Measurements from ENCODE around the gene SDCCAG8.

The SDCCAG8 gene

DNA sequence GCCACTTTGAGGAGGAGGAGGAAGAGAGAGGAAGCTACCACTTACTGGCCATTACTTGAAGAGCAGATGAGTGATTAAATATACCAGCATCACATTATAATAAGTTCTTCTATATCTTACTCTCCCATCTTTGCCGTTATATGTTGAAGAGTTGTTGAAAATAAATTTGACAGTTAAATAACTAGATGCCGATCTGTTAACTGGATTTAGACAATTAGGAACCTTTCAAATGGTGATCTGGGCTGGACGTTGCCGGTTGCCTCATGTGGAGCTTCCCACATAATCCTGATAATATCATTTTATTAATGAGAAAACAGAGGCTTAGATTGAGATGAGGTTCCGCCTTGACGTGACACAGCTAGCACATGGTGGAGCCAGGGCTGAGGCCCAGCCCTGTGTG is 147.0 kb downstream of the SDCCAG8 start:
- no peaks in the 10 kb centered on the region for H3K36me3 ChIP-seq (replicated peaks)
- TF ChIP-seq, protein P1, sequence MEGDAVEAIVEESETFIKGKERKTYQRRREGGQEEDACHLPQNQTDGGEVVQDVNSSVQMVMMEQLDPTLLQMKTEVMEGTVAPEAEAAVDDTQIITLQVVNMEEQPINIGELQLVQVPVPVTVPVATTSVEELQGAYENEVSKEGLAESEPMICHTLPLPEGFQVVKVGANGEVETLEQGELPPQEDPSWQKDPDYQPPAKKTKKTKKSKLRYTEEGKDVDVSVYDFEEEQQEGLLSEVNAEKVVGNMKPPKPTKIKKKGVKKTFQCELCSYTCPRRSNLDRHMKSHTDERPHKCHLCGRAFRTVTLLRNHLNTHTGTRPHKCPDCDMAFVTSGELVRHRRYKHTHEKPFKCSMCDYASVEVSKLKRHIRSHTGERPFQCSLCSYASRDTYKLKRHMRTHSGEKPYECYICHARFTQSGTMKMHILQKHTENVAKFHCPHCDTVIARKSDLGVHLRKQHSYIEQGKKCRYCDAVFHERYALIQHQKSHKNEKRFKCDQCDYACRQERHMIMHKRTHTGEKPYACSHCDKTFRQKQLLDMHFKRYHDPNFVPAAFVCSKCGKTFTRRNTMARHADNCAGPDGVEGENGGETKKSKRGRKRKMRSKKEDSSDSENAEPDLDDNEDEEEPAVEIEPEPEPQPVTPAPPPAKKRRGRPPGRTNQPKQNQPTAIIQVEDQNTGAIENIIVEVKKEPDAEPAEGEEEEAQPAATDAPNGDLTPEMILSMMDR (IDR thresholded peaks at IDR 0.05; ENCODE audit: low read depth, low read length, missing control alignments), result no peak
- H3K4me3 ChIP-seq (ENCODE audit: low read depth, low read length), result no peak overlapping the region
- DNase-seq, result no peak
- in situ Hi-C loops (cut with HindIII; ENCODE audit: low pct_ligation_motif_present, low sequenced_read_pairs), result no loop called here
- no peak overlapping the region for H3K27ac ChIP-seq
- H3K27me3 ChIP-seq (replicated peaks), result no peaks in the 10 kb centered on the region

DNA sequence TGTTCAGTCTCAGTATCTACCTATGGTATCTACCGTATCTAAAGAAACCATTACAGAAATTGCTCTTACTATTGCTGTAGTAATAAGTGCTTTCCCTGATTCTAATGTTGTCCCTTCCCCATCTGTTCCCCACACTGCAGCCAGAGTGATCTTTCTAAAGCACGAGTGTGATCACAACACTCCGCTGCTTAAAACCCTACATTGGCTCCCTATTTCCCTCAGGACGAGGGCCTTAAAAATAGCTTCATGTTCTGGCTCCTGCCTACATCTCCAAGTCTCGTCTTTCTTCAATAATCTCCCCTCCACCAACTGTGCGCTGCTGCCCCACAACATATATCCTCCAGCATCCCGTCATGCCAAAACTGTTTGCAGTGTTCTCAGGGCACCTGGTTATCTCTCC is 150.6 kb downstream of the SDCCAG8 start:
- Histone ChIP-seq H3K4me3 (ENCODE audit: low read depth, low read length) (no peak overlapping the region), H3K27ac (no peak overlapping the region), H3K27me3 (replicated peaks) (no peaks in the 10 kb centered on the region), H3K36me3 (replicated peaks) (no peaks in the 10 kb centered on the region)
- DNase-seq, result no peak
- in situ Hi-C loops (cut with HindIII; ENCODE audit: low pct_ligation_motif_present, low sequenced_read_pairs), result no loop called here
- TF ChIP-seq, protein P1 (IDR thresholded peaks at IDR 0.05; ENCODE audit: low read depth, low read length, missing control alignments), result no peak

DNA sequence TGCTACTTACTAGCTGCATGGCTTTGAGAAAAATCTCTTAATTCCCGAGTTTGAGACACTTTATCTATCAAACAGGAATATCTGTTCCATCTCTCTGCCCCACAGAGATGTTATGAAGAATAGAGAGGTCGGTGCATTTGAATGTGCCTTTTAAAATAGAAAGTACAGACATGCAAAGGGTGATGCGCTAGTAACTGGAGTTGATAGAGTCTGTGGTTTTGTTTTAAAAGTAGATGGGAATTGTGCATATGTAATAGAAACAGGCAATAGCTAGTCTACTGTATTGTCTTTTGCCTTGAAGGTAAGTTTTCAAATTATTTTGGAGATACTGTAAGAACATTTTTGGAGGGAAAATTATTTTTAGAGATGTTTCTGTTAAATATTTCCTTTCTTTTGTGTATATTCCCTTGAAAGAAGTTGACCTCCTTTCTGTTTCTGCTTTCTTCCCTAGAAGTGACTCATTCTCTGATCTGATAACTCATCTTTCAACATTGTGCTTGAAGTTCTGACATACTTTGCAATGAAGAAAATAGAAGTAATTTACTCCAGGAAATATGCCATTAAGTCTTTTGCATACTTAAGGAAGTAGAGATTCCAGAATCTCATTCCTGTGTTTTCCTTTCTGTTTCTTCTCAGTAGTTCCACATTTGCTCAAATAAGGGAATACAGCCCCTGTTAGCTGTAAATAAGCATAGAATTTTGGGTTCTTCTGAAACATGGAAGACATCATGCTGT is 151.6 kb downstream of the SDCCAG8 start:
- TF ChIP-seq, protein P1 (IDR thresholded peaks at IDR 0.05; ENCODE audit: low read depth, low read length, missing control alignments), result no peak
- in situ Hi-C loops (cut with HindIII; ENCODE audit: low pct_ligation_motif_present, low sequenced_read_pairs), result no loop called here
- no peaks in the 10 kb centered on the region for H3K36me3 ChIP-seq (replicated peaks)
- H3K4me3 ChIP-seq (ENCODE audit: low read depth, low read length), result no peak overlapping the region
- H3K27me3 ChIP-seq (replicated peaks), result no peaks in the 10 kb centered on the region
- DNase-seq, result no peak
- H3K27ac ChIP-seq, result peak overlapping the region; percentile 10

DNA sequence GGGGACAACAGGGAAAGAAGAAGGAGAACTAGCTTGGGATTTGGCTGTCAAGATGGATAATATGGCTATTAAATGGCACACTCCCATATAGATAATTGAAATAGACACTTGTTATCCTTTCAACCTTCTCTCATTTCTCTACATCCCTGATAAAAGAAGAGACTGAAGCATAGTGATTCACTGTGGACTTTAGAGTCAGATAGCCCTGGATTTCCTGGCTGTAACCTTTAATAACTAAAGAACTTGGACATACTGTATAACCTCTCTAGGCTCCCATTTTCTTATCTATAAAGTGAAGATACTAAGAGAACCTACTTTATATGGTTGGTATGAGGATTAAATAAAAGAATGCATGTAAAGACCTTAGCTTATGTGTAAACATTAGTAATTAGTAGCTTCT is 152.6 kb downstream of the SDCCAG8 start:
- H3K36me3 ChIP-seq (replicated peaks), result no peaks in the 10 kb centered on the region
- no peak for DNase-seq
- H3K4me3 ChIP-seq (ENCODE audit: low read depth, low read length), result no peak overlapping the region
- H3K27me3 ChIP-seq (replicated peaks), result no peaks in the 10 kb centered on the region
- no peak overlapping the region for H3K27ac ChIP-seq
- TF ChIP-seq, protein P1 (IDR thresholded peaks at IDR 0.05; ENCODE audit: low read depth, low read length, missing control alignments), result no peak
- in situ Hi-C loops (cut with HindIII; ENCODE audit: low pct_ligation_motif_present, low sequenced_read_pairs), result no loop called here

DNA sequence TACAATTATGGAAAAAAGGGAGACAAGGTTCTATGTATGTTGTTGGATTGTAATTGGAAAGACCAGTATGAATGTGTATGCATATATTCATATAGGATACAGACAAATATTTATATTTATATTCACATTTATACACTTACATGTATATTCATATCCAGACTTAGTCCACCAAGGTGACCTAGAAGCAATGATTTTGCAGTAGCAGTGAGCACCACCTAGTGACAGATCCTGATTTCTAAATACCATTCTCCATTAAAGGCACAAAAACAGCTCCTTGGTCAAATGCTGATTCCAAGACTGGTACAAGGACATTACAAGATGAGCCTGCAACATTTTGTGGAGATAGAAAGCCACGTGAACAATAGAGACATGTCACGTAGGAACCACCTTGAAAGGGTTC is 153.4 kb downstream of the SDCCAG8 start:
- DNase-seq, result no peak
- H3K27ac ChIP-seq, result no peak overlapping the region
- in situ Hi-C loops (cut with HindIII; ENCODE audit: low pct_ligation_motif_present, low sequenced_read_pairs), result no loop called here
- no peaks in the 10 kb centered on the region for H3K36me3 ChIP-seq (replicated peaks)
- TF ChIP-seq, protein P1 (IDR thresholded peaks at IDR 0.05; ENCODE audit: low read depth, low read length, missing control alignments), result peak; percentile 43
- no peak overlapping the region for H3K4me3 ChIP-seq (ENCODE audit: low read depth, low read length)
- no peaks in the 10 kb centered on the region for H3K27me3 ChIP-seq (replicated peaks)

DNA sequence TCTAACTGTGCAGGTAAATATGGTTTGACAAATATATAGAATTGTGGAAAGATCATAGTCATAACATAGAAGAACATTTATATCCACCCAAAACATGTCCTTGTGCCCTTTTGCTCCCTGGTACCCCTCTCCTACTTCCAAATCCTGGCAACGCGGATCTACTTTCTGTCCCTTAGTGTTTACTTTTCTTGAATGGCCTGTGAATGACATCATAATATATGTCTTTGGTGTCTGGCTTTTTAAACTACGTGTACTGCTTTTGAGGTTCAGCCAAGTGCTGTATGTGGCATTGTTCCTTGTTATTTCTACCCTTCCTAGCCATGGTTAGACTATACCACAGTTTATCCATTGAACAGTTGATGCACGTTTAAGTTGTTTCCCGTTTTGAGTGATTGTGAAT is 155.6 kb downstream of the SDCCAG8 start:
- no peak overlapping the region for H3K4me3 ChIP-seq (ENCODE audit: low read depth, low read length)
- no peaks in the 10 kb centered on the region for H3K27me3 ChIP-seq (replicated peaks)
- DNase-seq, result no peak
- in situ Hi-C loops (cut with HindIII; ENCODE audit: low pct_ligation_motif_present, low sequenced_read_pairs), result no loop called here
- peaks cover 9% of the 10 kb centered on the region for H3K36me3 ChIP-seq (replicated peaks)
- TF ChIP-seq, protein P1 (IDR thresholded peaks at IDR 0.05; ENCODE audit: low read depth, low read length, missing control alignments), result no peak
- H3K27ac ChIP-seq, result no peak overlapping the region
